ENCODE results near the gene GIMAP1.

The GIMAP1 gene

GRCh38 chr7:150748376-150748775 lies 32.0 kb downstream of the GIMAP1 start:
- DNase-seq (ENCODE audit: low read depth), result no peak

- DNase-seq (ENCODE audit: low read depth), result no peak
Measured at GRCh38 chr7:150751702-150752101, 35.3 kb downstream of the GIMAP1 start.

- DNase-seq (ENCODE audit: low read depth), result no peak
Measured at GRCh38 chr7:150753239-150753638, 36.8 kb downstream of the GIMAP1 start.

- DNase-seq (ENCODE audit: low read depth), result no peak
Measured at GRCh38 chr7:150753826-150754603, 37.6 kb downstream of the GIMAP1 start.

GRCh38 chr7:150754951-150755350 lies 38.5 kb downstream of the GIMAP1 start:
- DNase-seq (ENCODE audit: low read depth), result no peak

- DNase-seq (ENCODE audit: low read depth), result no peak
Measured at GRCh38 chr7:150755473-150756099, 39.2 kb downstream of the GIMAP1 start.

- DNase-seq (ENCODE audit: low read depth), result no peak
Measured at GRCh38 chr7:150756166-150756565, 39.8 kb downstream of the GIMAP1 start.

GRCh38 chr7:150756858-150757257 lies 40.4 kb downstream of the GIMAP1 start:
- DNase-seq (ENCODE audit: low read depth), result no peak

- no peak for DNase-seq (ENCODE audit: low read depth)
Measured at GRCh38 chr7:150759479-150759878, 43.1 kb downstream of the GIMAP1 start.

- DNase-seq (ENCODE audit: low read depth), result no peak
Measured at GRCh38 chr7:150766334-150766709, 49.9 kb downstream of the GIMAP1 start.

GRCh38 chr7:150769768-150770167 lies 53.4 kb downstream of the GIMAP1 start:
- no peak for DNase-seq (ENCODE audit: low read depth)
